Thoracic aorta (tissue), 2 donors: ENCODE data around the gene MFN2. TPM values are rescaled to one million over a fixed set of nuclear protein-coding genes. Genes with fewer than 3 reads are reported as not detected.
"Not testable (repeated sequence)": the region's sequence is repeated elsewhere in the genome, so short reads cannot be mapped to it uniquely, and the experiment has no call there.

ENCODE experiments used
- ATAC-seq: fragments of 150-250 bp; one replicate; pipeline ENCODE4 v1.8.0; 2017; ENCODE audit warnings: low read depth; ENCODE audit not compliant: insufficient number of reproducible peaks, low FRiP score
- DNase-seq: peaks from one replicate; pipeline ENCODE4 v3.0.0-alpha.2; 2020; ENCODE audit warnings: low spot score
- H3K27ac ChIP-seq, 2 donors: fragments of 200-600 bp; sonication (generic); 1 replicate in 1 of 2; 2 replicates in 1 of 2; pipeline ENCODE4 v1.5.1; 2016; ENCODE audit warnings: mild to moderate bottlenecking in 2 of 2, moderate library complexity in 2 of 2
- H3K27me3 ChIP-seq: fragments of 200-600 bp; sonication (generic); replicated peaks from 2 replicates; pipeline ENCODE4 v1.6.0; 2016; ENCODE audit warnings: mild to moderate bottlenecking; ENCODE audit not compliant: insufficient read depth
- H3K36me3 ChIP-seq: fragments of 200-600 bp; sonication (generic); one replicate; pipeline ENCODE4 v1.5.1; 2016
- H3K4me1 ChIP-seq, 2 donors: fragments of 200-600 bp; sonication (generic); 1 replicate in 1 of 2; 2 replicates in 1 of 2; pipeline versions ENCODE4 v1.5.1 to v1.6.0; 2016; ENCODE audit warnings: low read depth in 2 of 2, mild to moderate bottlenecking in 1 of 2; ENCODE audit not compliant: control insufficient read depth in 1 of 2
- H3K4me3 ChIP-seq: fragments of 200-600 bp; sonication (generic); 2 replicates; pipeline ENCODE4 v1.5.1; 2016; ENCODE audit warnings: mild to moderate bottlenecking
- H3K9me3 ChIP-seq: fragments of 200-600 bp; sonication (generic); 2 replicates; pipeline ENCODE4 v1.5.1; 2016
- CTCF ChIP-seq: fragments of 200-600 bp; sonication (generic); IDR thresholded peaks from one replicate; pipeline ENCODE4 v1.5.1; 2019; ENCODE audit warnings: antibody characterized with exemption
- total RNA-seq, 2 donors: library from RNA; depleted of rRNA; stranded (reverse); fragments of >200 nt; gene quantifications; one replicate each; pipeline versions ENCODE4 v1.1.0 to v1.2.3, GENCODE V29; 2016

Gene MFN2
- total RNA-seq, 2 donors from 2014 or later, result 48.7 to 50.1 TPM

DNA sequence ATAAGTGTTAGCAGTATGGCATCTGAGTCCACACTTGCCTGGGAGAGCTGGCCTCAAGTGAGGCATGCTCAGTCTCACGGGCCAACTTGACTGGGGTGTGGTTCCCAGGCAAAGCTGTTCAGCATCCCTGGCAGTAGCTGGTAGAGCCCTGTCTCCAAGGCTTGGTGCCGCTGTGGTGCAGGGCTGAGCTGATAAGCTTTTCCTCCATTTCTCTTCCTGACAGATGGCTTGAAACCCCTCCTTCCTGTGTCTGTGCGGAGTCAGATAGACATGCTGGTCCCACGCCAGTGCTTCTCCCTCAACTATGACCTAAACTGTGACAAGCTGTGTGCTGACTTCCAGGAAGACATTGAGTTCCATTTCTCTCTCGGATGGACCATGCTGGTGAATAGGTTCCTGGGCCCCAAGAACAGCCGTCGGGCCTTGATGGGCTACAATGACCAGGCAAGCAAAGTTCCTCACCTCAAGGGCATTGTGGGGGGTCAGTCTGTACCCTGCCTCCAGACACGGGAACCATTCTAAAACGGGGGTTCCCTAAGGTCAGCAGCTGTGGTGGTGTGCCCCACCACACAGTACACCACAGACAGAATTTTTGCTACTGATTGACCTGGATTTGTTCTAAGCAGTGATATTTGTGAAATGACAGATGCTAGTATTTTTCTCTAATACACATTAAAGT, 25.4 kb downstream of the MFN2 start:
- Histone ChIP-seq H3K36me3 (peaks cover 83% of the 10 kb centered on the region), H3K9me3 (no peaks in the 10 kb centered on the region)
- no peak for ATAC-seq

DNA sequence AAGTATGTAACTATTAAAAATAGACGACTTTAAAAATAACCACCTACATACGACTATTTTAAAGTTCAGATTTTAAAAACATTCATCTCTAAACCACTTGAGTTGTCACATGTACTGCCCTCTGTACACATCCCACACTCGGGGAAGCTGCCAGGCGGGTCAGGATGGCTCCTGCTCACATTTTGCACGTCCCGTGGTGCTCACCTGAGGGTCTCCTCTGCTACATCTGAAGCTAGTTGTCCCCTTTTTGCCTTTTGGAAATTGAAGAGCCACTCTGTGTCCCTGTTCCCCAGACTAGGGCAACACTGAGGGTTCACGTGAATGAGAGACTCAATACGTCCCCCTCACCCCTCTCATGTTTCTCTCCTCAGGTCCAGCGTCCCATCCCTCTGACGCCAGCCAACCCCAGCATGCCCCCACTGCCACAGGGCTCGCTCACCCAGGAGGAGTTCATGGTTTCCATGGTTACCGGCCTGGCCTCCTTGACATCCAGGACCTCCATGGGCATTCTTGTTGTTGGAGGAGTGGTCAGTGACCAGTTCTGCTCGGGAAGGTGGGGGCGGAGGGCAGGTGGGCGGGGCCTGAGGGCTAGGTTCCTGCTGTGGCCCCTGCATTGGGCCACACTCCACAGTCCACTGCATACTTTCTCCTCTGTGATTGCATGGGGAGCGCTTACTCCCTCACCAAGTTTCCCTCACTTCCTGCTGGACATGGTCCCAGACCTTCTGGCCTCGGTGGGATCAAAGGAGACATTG, 26.1 kb downstream of the MFN2 start:
- peaks cover 83% of the 10 kb centered on the region for H3K36me3 ChIP-seq
- H3K4me3 ChIP-seq, result no peak overlapping the region
- no peaks in the 10 kb centered on the region for H3K4me1 ChIP-seq
- DNase-seq, result no peak
- H3K27me3 ChIP-seq, result no peaks in the 10 kb centered on the region
- H3K27ac ChIP-seq, result no peak overlapping the region
- ATAC-seq, result no peak
- no peaks in the 10 kb centered on the region for H3K9me3 ChIP-seq
- no peak for TF ChIP-seq CTCF

More for the DNA sequence above, 25.4 kb downstream of the MFN2 start:
- Histone ChIP-seq H3K27me3 (no peaks in the 10 kb centered on the region), H3K4me1 (no peaks in the 10 kb centered on the region), H3K4me3 (no peak overlapping the region), H3K27ac (no peak overlapping the region)
- TF ChIP-seq CTCF, result no peak
- no peak for DNase-seq

DNA sequence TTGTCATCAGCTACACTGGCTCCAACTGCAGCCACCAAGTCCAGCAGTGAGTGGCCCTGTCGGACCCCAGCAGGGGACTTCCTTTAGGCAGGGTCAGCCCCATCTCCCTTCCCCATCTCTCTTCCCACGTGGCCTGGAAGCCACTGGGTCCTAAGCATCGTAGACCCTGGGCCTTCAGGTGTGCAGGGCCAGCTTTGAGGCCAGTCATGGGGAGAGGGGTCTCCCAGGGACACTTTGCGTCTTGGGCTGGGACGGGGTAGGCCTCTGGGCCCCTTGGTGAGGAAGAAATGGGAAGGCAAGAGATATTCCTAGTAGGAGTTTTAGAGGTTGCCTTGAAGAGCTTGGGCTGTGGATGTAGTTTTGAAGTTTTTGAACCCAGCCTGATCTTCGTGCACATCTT, 27.0 kb downstream of the MFN2 start:
- H3K27me3 ChIP-seq, result no peaks in the 10 kb centered on the region
- no peak for TF ChIP-seq CTCF
- H3K4me3 ChIP-seq, result no peak overlapping the region
- no peaks in the 10 kb centered on the region for H3K9me3 ChIP-seq
- DNase-seq (no peak), ATAC-seq (no peak)
- no peak overlapping the region for H3K27ac ChIP-seq
- H3K36me3 ChIP-seq, result peaks cover 82% of the 10 kb centered on the region
- no peaks in the 10 kb centered on the region for H3K4me1 ChIP-seq

DNA sequence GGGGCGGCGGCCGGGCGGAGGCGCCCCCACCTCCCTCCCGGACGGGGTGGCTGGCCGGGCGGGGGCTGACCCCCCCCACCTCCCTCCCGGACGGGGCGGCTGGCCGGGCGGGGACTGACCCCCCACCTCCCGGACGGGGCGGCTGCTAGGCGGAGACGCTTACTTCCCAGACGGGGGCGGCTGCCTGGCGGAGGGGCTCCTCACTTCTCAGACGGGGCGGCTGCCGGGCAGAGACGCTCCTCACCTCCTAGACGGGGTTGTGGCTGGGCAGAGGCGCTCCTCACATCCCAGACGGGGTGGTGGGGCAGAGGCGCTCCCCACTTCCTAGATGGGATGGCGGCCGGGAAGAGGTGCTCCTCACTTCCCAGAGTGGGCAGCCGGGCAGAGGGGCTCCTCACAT, 28.1 kb downstream of the MFN2 start:
- not testable (repeated sequence) for H3K27ac ChIP-seq

DNA sequence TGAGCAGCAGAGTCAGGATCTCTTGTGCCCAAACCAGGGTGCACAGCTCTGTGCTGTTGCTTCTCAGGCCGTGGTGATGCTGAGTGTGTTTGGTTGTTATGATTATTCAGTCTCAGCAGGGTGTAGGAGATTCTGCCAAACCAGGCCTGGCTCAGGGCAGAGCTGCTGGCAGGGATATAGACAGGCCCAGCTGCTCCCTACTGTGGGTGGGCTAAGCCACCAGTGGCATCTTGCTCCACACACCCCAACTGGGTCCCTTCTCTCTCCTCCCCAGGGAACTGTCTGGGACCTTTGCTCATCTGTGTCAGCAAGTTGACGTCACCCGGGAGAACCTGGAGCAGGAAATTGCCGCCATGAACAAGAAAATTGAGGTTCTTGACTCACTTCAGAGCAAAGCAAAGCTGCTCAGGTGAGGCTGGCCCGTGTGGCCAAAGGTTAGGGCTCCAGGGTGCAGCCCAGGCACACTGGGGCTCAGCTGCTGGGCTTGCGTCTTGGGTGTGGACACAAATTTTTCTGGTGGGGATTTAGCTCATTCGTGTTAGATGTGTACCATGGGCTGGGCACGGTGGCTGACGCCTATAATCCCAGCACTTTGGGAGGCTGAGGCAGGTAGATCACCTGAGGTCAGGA, 29.2 kb downstream of the MFN2 start:
- H3K4me3 ChIP-seq, result no peak overlapping the region
- H3K27me3 ChIP-seq, result no peaks in the 10 kb centered on the region
- peaks cover 63% of the 10 kb centered on the region for H3K36me3 ChIP-seq
- no peaks in the 10 kb centered on the region for H3K9me3 ChIP-seq
- no peak for TF ChIP-seq CTCF
- H3K4me1 ChIP-seq, result no peaks in the 10 kb centered on the region
- DNase-seq (no peak), ATAC-seq (no peak)
- H3K27ac ChIP-seq, result no peak overlapping the region

More for the DNA sequence above, 28.1 kb downstream of the MFN2 start:
- not testable (repeated sequence) for DNase-seq, H3K9me3 ChIP-seq, H3K4me3 ChIP-seq, ATAC-seq, H3K27me3 ChIP-seq, H3K4me1 ChIP-seq
- H3K36me3 ChIP-seq, result peaks cover 73% of the 10 kb centered on the region
